Keratinocyte (primary cell): ENCODE results near the gene OR2AP1. TPM values are rescaled to one million over a fixed set of nuclear protein-coding genes. Genes with fewer than 3 reads are reported as not detected.
"Not testable (repeated sequence)": the region's sequence is repeated elsewhere in the genome, so short reads cannot be mapped to it uniquely, and the experiment has no call there.

Experiments
- DNase-seq: peaks from one replicate; pipeline ENCODE4 v3.0.0-alpha.2; 2011; ENCODE audit warnings: low read depth, missing footprints, low spot score
- FAIRE-seq: peaks from 2 replicates; lab custom pipeline; 2011; peaks lifted over from hg19 to GRCh38; lab: Jason Lieb, UNC
- H2AFZ ChIP-seq: 2 replicates; pipeline ENCODE4 v1.6.0; 2012; ENCODE audit warnings: low read length, control low read depth, inconsistent platforms; ENCODE audit not compliant: control insufficient read depth
- H3K27ac ChIP-seq: 2 replicates; pipeline ENCODE4 v1.5.1; 2011; ENCODE audit warnings: low read length; ENCODE audit not compliant: control insufficient read depth, insufficient read depth
- H3K27me3 ChIP-seq: 3 replicates; pipeline ENCODE4 v1.6.0; 2011; ENCODE audit warnings: low read length; ENCODE audit not compliant: control insufficient read depth, insufficient read depth; ENCODE audit errors: extremely low read depth
- H3K36me3 ChIP-seq, 2 experiments: 2 replicates in 1 of 2; 3 replicates in 1 of 2; pipeline ENCODE4 v1.5.1; 2011; ENCODE audit warnings: low read length in 2 of 2, mild to moderate bottlenecking in 1 of 2; ENCODE audit not compliant: control insufficient read depth in 2 of 2, insufficient read depth in 2 of 2; ENCODE audit errors: extremely low read depth in 1 of 2
- H3K4me1 ChIP-seq: 3 replicates; pipeline ENCODE4 v1.5.1; 2011; ENCODE audit warnings: low read length; ENCODE audit not compliant: control insufficient read depth, insufficient read depth; ENCODE audit errors: extremely low read depth
- H3K4me2 ChIP-seq: 3 replicates; pipeline ENCODE4 v1.6.0; 2011; ENCODE audit warnings: low read depth, low read length; ENCODE audit not compliant: control insufficient read depth, insufficient read depth; ENCODE audit errors: extremely low read depth
- H3K4me3 ChIP-seq, 3 experiments: fragments of 200-600 bp in 1 of 3; sonication (generic) in 1 of 3; 2 replicates in 2 of 3; 3 replicates in 1 of 3; pipeline ENCODE4 v1.5.1; 2011 to 2016; ENCODE audit warnings: low read length in 3 of 3, mild to moderate bottlenecking in 3 of 3, control low read depth in 2 of 3, inconsistent platforms in 1 of 3, low read depth in 1 of 3, mixed read lengths in 1 of 3, mixed run types in 1 of 3, moderate library complexity in 1 of 3; ENCODE audit not compliant: control insufficient read depth in 2 of 3, insufficient read depth in 2 of 3; ENCODE audit errors: extremely low read depth in 1 of 3
- H3K79me2 ChIP-seq: 2 replicates; pipeline ENCODE4 v1.6.0; 2012; ENCODE audit warnings: low read length; ENCODE audit not compliant: control insufficient read depth, insufficient read depth
- H3K9ac ChIP-seq: 3 replicates; pipeline ENCODE4 v1.6.0; 2011; ENCODE audit warnings: low read length; ENCODE audit not compliant: control insufficient read depth, insufficient read depth; ENCODE audit errors: extremely low read depth
- H3K9me1 ChIP-seq: 3 replicates; pipeline ENCODE4 v1.6.0; 2011; ENCODE audit warnings: low read length; ENCODE audit not compliant: control insufficient read depth, insufficient read depth; ENCODE audit errors: extremely low read depth
- H3K9me3 ChIP-seq: 2 replicates; pipeline ENCODE4 v1.5.1; 2012; ENCODE audit warnings: low read depth, low read length; ENCODE audit not compliant: control insufficient read depth
- H4K20me1 ChIP-seq: 3 replicates; pipeline ENCODE4 v1.6.0; 2011; ENCODE audit warnings: low read length; ENCODE audit not compliant: control insufficient read depth, insufficient read depth; ENCODE audit errors: extremely low read depth
- EZH2 ChIP-seq: IDR thresholded peaks from one replicate; pipeline ENCODE4 v1.6.1; 2012; ENCODE audit warnings: inconsistent platforms, mild to moderate bottlenecking, low read length, moderate library complexity
- dilution Hi-C: fragments of 300-500 bp; cut with MboI; formaldehyde crosslinking; loops from one replicate; pipeline ENCODE4 v1.7.0; 2020; ENCODE audit warnings: low sequenced_read_pairs; ENCODE audit not compliant: extremely low pct_ligation_motif_present
- polyA minus RNA-seq, 3 experiments: library from RNA; depleted of rRNA, polyadenylated mRNA; stranded (reverse); fragments of >200 nt; gene quantifications; 1 replicate in 1 of 3; 2 replicates in 1 of 3; 3 replicates in 1 of 3; pipeline ENCODE4 v1.2.3, GENCODE V29; 2011
- polyA plus RNA-seq, 5 experiments: library from polyadenylated mRNA; depleted of rRNA in 3 of 5; stranded (reverse) in 3 of 5; stranded (forward) in 1 of 5; unstranded in 1 of 5; fragments of >200 nt; gene quantifications; 1 replicate in 1 of 5; 2 replicates in 3 of 5; 3 replicates in 1 of 5; pipeline versions ENCODE4 v1.2.1 to v1.2.3, GENCODE V29; 2011 to 2012; ENCODE audit warnings: missing spikeins in 2 of 5, low read depth in 1 of 5, low replicate concordance in 1 of 5
- TF ChIP-seq, protein P1 (sequence below), 3 experiments: IDR thresholded peaks in 1 of 3; conservative IDR thresholded peaks in 1 of 3; optimal IDR thresholded peaks in 1 of 3; 2 replicates in 2 of 3; 3 replicates in 1 of 3; pipeline versions ENCODE3 to v1.5.1; 2011; ENCODE audit warnings: low read length in 3 of 3, mild to moderate bottlenecking in 3 of 3, moderate library complexity in 2 of 3, control low read depth in 1 of 3, inconsistent platforms in 1 of 3; ENCODE audit not compliant: insufficient read depth in 2 of 3; ENCODE audit errors: extremely low read depth in 1 of 3

The OR2AP1 gene
- polyA plus RNA-seq (not detected in 3 replicates), polyA minus RNA-seq (not detected in 3 replicates)
- not detected for polyA plus RNA-seq (2011; ENCODE audit: low read depth)
- not detected in 2 replicates for polyA plus RNA-seq (2011; cell fraction: cytosol; rRNA removed)
- polyA plus RNA-seq (2011; cell fraction: nucleus; rRNA removed) = not detected in 2 replicates
- polyA plus RNA-seq (2012; ENCODE audit: low replicate concordance) = not detected in 2 replicates
- polyA minus RNA-seq (2011; cell fraction: cytosol; rRNA and poly(A)+ RNA removed) = not detected
- not detected in 2 replicates for polyA minus RNA-seq (2011; cell fraction: nucleus; rRNA and poly(A)+ RNA removed)

DNA sequence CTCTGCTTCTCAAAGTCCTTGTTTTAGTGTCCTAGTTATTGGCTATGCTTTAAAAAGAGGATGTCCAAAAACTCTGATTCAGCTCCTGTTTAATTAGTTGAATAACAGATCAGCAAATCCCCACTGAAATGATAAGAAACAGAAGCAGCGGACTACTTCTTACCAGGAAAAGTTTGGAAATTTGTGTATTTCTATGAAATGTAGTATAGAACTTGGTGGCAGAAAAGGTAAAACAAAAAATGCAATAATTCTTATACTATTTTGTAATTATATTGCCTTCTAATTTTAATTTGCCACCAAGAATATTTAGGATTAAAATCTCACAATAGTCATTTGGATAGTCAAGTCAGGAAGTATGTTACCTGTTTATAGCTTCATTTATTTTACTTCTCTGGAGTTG, at the start of gene OR2AP1:
Gene OR2AP1 (plus strand): TSS at position 301 of the 400 bp plus-strand sequence. CDS start 1,947 bp downstream, outside the sequence.
- TF ChIP-seq EZH2 = no peak
- TF ChIP-seq, protein P1, sequence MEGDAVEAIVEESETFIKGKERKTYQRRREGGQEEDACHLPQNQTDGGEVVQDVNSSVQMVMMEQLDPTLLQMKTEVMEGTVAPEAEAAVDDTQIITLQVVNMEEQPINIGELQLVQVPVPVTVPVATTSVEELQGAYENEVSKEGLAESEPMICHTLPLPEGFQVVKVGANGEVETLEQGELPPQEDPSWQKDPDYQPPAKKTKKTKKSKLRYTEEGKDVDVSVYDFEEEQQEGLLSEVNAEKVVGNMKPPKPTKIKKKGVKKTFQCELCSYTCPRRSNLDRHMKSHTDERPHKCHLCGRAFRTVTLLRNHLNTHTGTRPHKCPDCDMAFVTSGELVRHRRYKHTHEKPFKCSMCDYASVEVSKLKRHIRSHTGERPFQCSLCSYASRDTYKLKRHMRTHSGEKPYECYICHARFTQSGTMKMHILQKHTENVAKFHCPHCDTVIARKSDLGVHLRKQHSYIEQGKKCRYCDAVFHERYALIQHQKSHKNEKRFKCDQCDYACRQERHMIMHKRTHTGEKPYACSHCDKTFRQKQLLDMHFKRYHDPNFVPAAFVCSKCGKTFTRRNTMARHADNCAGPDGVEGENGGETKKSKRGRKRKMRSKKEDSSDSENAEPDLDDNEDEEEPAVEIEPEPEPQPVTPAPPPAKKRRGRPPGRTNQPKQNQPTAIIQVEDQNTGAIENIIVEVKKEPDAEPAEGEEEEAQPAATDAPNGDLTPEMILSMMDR (optimal IDR thresholded peaks at IDR 0.05 in 1 of 3, IDR thresholded peaks at IDR 0.05 in 1 of 3, conservative IDR thresholded peaks at IDR 0.05 in 1 of 3; ENCODE audit: extremely low read depth in 1 of 3, insufficient read depth in 2 of 3, low read length in 3 of 3) = no peak
- dilution Hi-C loops = no loop called here
- no peaks in the 10 kb centered on the region for H3K79me2 ChIP-seq

DNA sequence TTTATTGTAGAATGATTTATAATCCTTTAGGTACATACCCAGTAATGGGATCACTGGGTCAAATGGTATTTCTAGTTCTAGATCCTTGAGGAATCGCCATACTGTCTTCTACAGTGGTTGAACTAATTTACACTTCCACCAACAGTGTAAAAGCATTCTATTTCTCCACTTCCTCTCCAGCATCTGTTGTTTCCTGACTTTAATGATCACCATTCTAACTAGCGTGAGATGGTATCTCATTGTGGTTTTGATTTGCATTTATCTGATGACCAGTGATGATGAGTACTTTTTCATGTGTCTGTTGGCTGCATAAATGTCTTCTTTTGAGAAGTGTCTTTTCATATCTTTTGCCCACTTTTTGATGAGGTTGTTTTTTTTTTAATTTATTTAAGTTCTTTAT, 24.0 kb upstream of the OR2AP1 start:
- H3K9me3 ChIP-seq, H3K9ac ChIP-seq, H3K27ac ChIP-seq, H2AFZ ChIP-seq, H3K36me3 ChIP-seq, H3K4me2 ChIP-seq, H3K79me2 ChIP-seq, H3K4me3 ChIP-seq, H4K20me1 ChIP-seq, FAIRE-seq, dilution Hi-C loops, H3K27me3 ChIP-seq, H3K9me1 ChIP-seq, H3K4me1 ChIP-seq, DNase-seq: not testable (repeated sequence)

More for the DNA sequence above, at the start of gene OR2AP1:
- H3K9ac ChIP-seq = no peak within 1 kb of the TSS
- no peak within 1 kb of the TSS for H3K4me2 ChIP-seq
- no peaks in the 10 kb centered on the region for H3K27me3 ChIP-seq
- no peaks in the 10 kb centered on the region for H4K20me1 ChIP-seq
- H3K4me1 ChIP-seq = no peaks in the 10 kb centered on the region
- FAIRE-seq (no peak), DNase-seq (no peak)
- no peaks in the 10 kb centered on the region for H3K36me3 ChIP-seq
- no peak within 1 kb of the TSS for H2AFZ ChIP-seq
- no peaks in the 10 kb centered on the region for H3K9me3 ChIP-seq
- no peaks in the 10 kb centered on the region for H3K9me1 ChIP-seq
- H3K27ac ChIP-seq = no peak within 1 kb of the TSS
- no peak within 1 kb of the TSS for H3K4me3 ChIP-seq

DNA sequence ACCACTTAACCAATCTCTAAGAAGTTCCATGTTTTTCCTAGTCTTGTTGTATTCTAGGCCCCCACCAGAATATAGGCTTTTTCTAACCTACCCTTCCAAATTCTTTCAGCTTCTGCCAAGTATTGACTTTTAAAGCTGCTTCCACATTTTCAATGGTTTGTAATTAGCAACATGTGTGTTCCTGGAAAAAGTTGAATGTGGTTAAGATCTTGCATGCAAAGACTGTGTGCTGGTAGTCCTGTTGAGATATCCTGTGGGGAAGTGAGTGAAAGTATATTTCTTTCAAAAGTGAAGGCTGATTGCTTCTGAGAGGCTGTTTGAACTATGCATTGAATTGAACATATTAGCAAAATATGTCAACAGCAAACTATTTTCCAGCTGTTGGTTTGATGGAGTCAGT, 23.5 kb upstream of the OR2AP1 start:
- no peak overlapping the region for H3K4me2 ChIP-seq
- H2AFZ ChIP-seq = no peak overlapping the region
- dilution Hi-C loops = no loop called here
- H3K79me2 ChIP-seq = no peaks in the 10 kb centered on the region
- no peaks in the 10 kb centered on the region for H4K20me1 ChIP-seq
- FAIRE-seq (no peak), DNase-seq (no peak)
- no peak overlapping the region for H3K9ac ChIP-seq
- H3K36me3 ChIP-seq = no peaks in the 10 kb centered on the region
- H3K4me3 ChIP-seq = no peak overlapping the region
- H3K4me1 ChIP-seq = no peaks in the 10 kb centered on the region
- H3K9me3 ChIP-seq = no peaks in the 10 kb centered on the region
- TF ChIP-seq, protein P1 (optimal IDR thresholded peaks at IDR 0.05 in 1 of 3, IDR thresholded peaks at IDR 0.05 in 1 of 3, conservative IDR thresholded peaks at IDR 0.05 in 1 of 3; ENCODE audit: extremely low read depth in 1 of 3, insufficient read depth in 2 of 3, low read length in 3 of 3) = no peak
- TF ChIP-seq EZH2 = no peak
- no peak overlapping the region for H3K27ac ChIP-seq
- H3K9me1 ChIP-seq = no peaks in the 10 kb centered on the region
- no peaks in the 10 kb centered on the region for H3K27me3 ChIP-seq
